GM23248 (cell line): ENCODE data around the gene SUPT4H1.

Experiments used
- EZH2 ChIP-seq: fragments of 200-600 bp; sonication (generic); IDR thresholded peaks from 2 replicates; pipeline ENCODE4 v1.6.1; 2018; ENCODE audit warnings: antibody characterized with exemption, mild to moderate bottlenecking; ENCODE audit not compliant: insufficient read depth, poor library complexity, severe bottlenecking
- EZH2phosphoT487 ChIP-seq: fragments of 200-600 bp; sonication (generic); IDR thresholded peaks from 2 replicates; pipeline ENCODE4 v1.6.1; 2018; ENCODE audit warnings: antibody characterized with exemption, moderate library complexity, mild to moderate bottlenecking, low read depth; ENCODE audit not compliant: insufficient read depth

GRCh38 chr17:58318627-58319172 is 33.3 kb downstream of the SUPT4H1 start:
- TF ChIP-seq EZH2phosphoT487 (no peak), EZH2 (no peak)
